ENCODE results near the gene INHBB. TPM values are rescaled to one million over a fixed set of nuclear protein-coding genes. Genes with fewer than 3 reads are reported as not detected.

INHBB gene
- total RNA-seq, 1 donor from 2014 or later: not detected

DNA sequence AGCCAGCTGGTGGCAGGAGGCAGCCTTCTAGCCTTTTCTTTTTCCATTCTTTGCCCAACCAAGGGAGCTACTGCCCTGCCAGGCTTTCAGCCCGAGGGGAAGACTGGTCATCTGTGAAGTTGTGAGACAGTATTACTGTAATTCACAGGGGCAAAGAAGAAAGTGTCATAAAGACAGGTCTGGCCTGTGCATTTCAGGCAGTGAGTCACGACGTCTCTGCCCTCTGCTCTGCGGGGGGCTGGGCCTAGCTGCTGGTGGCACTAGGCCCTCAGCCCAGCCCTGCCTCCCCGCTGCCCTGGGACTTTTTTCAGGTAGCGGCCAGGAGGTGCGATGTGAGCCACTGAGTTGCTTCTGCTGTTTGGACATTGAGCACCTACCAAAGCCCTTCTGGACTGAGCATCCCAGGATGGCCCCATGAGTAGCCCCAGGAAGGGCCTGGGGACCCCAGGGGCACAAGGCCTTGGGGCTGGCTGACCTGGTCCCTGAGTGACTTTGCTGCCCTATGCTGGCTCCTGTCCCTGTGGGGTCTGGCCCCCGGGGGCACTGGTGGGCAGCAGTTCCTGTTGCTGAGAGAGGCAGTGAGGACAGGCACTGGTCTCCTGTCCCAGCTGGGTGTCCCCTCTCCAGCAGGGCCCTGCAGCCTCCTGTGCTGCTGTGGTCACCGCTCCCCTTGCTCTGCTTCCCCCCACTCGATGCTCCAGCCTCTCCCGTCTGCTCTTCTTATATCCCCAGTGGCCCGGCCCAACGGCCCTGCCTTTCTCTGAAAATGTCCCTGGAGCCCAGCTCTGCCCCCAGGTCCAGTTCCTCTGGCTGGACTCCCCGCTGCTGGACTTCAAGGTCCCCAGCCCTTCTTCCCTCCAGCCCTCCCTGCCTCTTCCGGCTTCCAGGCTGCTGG lies 7.0 kb downstream of the INHBB start:
- DNase-seq (ENCODE audit: low spot score, unreplicated experiment): no peak
- no peak overlapping the region for H3K4me3 Mint-ChIP-seq (ENCODE audit: low read depth)
- H3K36me3 Mint-ChIP-seq (ENCODE audit: insufficient read depth): no peaks in the 10 kb centered on the region
- TF ChIP-seq, protein P1, sequence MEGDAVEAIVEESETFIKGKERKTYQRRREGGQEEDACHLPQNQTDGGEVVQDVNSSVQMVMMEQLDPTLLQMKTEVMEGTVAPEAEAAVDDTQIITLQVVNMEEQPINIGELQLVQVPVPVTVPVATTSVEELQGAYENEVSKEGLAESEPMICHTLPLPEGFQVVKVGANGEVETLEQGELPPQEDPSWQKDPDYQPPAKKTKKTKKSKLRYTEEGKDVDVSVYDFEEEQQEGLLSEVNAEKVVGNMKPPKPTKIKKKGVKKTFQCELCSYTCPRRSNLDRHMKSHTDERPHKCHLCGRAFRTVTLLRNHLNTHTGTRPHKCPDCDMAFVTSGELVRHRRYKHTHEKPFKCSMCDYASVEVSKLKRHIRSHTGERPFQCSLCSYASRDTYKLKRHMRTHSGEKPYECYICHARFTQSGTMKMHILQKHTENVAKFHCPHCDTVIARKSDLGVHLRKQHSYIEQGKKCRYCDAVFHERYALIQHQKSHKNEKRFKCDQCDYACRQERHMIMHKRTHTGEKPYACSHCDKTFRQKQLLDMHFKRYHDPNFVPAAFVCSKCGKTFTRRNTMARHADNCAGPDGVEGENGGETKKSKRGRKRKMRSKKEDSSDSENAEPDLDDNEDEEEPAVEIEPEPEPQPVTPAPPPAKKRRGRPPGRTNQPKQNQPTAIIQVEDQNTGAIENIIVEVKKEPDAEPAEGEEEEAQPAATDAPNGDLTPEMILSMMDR (IDR thresholded peaks at IDR 0.05; ENCODE audit: unreplicated experiment): no peak
- H3K27ac Mint-ChIP-seq: no peak overlapping the region
- no peaks in the 10 kb centered on the region for H3K9me3 Mint-ChIP-seq (ENCODE audit: low read depth)
- H3K27me3 Mint-ChIP-seq: peaks cover 69% of the 10 kb centered on the region
- peaks cover 4% of the 10 kb centered on the region for H3K4me1 Mint-ChIP-seq (ENCODE audit: low read depth)

DNA sequence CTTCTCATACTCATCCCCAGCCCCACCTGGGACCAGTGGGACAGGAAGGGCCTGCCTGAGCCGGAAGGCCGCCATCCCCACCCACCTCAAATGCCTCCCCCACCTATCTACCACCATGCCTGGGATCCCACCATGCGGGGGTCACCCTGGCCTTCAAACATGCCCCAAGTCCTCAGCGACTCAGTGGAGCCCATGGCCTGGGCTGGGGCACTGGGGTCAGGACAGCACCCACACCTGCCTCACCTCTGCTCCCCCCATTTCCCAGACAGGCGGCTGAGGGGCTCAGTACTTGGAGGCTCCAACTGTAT lies 7.6 kb downstream of the INHBB start:
- Mint-ChIP-seq H3K4me1 (ENCODE audit: low read depth) (no peaks in the 10 kb centered on the region), H3K27ac (no peak overlapping the region), H3K36me3 (ENCODE audit: insufficient read depth) (no peaks in the 10 kb centered on the region), H3K27me3 (peaks cover 69% of the 10 kb centered on the region), H3K4me3 (ENCODE audit: low read depth) (no peak overlapping the region), H3K9me3 (ENCODE audit: low read depth) (no peaks in the 10 kb centered on the region)
- TF ChIP-seq, protein P1 (IDR thresholded peaks at IDR 0.05; ENCODE audit: unreplicated experiment): no peak
- DNase-seq (ENCODE audit: low spot score, unreplicated experiment): no peak

DNA sequence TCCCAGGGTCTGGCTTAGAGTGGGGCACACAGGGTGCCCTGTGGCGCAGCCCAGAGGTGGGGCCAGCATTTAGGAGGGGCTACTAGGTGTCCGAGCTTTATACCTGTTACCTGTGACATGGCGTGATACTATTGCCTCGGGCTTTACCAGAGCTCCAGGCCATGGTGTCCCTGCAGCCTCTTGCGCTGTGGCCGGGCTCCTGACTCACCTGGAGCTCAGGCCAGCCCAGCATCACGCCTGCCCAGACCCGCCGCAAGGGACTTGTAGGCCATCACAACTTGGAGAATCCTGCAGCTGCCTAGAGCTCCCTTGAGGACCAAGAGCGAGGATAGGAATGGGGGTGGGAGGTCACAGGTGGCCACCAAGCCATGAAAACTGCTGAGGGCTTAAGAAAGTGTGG lies 8.0 kb downstream of the INHBB start:
- no peak for DNase-seq (ENCODE audit: low spot score, unreplicated experiment)
- Mint-ChIP-seq H3K4me3 (ENCODE audit: low read depth) (no peak overlapping the region), H3K9me3 (ENCODE audit: low read depth) (no peaks in the 10 kb centered on the region), H3K27me3 (peaks cover 68% of the 10 kb centered on the region), H3K27ac (no peak overlapping the region), H3K36me3 (ENCODE audit: insufficient read depth) (no peaks in the 10 kb centered on the region), H3K4me1 (ENCODE audit: low read depth) (peaks cover under 1% of the 10 kb centered on the region)
- TF ChIP-seq, protein P1 (IDR thresholded peaks at IDR 0.05; ENCODE audit: unreplicated experiment): no peak

DNA sequence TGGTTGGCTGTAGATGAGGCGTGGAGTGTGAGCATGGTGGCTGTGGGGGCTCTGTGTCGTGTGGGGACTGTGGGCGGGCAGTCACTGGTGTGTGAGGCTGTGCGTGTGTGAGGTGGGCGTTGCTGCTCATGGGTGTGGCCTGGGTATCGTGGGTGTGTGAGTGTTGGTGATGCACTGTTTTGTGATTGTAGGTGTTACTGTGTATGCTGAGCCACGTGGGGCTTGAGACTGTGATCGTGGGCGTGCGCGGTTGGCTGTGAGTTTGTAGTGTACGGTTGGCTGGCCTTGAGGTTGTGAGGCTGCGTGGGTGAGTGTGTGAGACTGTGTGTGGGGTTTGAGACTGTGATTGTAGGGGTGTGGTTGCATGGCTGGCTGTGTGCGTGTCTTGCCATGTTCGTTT lies 8.5 kb downstream of the INHBB start:
- Mint-ChIP-seq H3K9me3 (ENCODE audit: low read depth) (no peaks in the 10 kb centered on the region), H3K27me3 (peaks cover 65% of the 10 kb centered on the region), H3K36me3 (ENCODE audit: insufficient read depth) (no peaks in the 10 kb centered on the region), H3K4me1 (ENCODE audit: low read depth) (peaks cover 1% of the 10 kb centered on the region), H3K4me3 (ENCODE audit: low read depth) (no peak overlapping the region), H3K27ac (no peak overlapping the region)
- no peak for DNase-seq (ENCODE audit: low spot score, unreplicated experiment)
- TF ChIP-seq, protein P1 (IDR thresholded peaks at IDR 0.05; ENCODE audit: unreplicated experiment): no peak

DNA sequence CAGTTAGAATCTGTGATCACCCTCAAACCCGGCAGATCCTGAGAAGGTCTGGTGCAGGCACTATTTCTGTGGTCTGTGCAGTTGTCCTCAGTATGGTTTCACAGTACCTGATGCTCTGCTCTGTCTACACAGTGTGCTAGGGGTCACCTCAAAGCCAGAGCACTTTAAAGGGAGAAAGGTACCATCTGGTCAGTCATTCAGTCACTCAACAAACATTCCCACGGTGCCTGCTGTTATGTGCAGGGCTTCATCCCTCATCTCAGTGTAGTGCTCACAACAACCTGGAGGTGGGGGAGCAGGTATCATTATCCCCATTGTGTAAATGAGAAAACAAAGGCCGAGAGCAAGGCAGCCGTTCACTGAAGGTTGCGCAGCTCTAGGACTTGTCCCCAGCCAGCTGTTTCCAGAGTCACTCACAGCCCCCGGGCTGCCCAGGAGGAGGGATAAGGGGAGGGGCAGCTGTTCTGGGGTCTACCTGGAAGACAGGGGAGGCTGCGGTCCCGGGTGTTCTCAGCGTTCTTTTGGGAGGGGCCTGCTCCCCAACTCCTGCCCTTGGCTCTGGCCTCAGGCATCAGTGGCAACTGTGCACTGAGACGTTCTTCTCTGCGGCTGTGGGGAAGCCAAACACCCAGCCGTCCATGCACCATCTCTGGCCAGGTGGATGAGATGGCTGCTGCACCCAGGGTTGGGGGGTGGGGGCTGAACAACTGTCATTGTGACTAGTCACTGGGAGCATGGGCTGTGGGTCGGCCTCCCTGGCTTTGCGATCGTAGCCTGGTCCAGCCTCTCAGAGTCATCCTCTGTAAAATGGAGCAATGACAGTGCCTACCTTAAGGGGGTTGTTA lies 9.2 kb downstream of the INHBB start:
- TF ChIP-seq, protein P1 (IDR thresholded peaks at IDR 0.05; ENCODE audit: unreplicated experiment): no peak
- Mint-ChIP-seq H3K4me3 (ENCODE audit: low read depth) (no peak overlapping the region), H3K9me3 (ENCODE audit: low read depth) (no peaks in the 10 kb centered on the region), H3K4me1 (ENCODE audit: low read depth) (peaks cover 1% of the 10 kb centered on the region), H3K27me3 (peaks cover 58% of the 10 kb centered on the region), H3K36me3 (ENCODE audit: insufficient read depth) (no peaks in the 10 kb centered on the region), H3K27ac (no peak overlapping the region)
- DNase-seq (ENCODE audit: low spot score, unreplicated experiment): no peak
